T-helper 2 cell (primary cell): Measurements from ENCODE around the gene PPP1R1B.
"Not testable (repeated sequence)": the region's sequence is repeated elsewhere in the genome, so short reads cannot be mapped to it uniquely, and the experiment has no call there.

Experiments used
- DNase-seq, 5 experiments: peaks; one replicate each; pipeline versions ENCODE4 v3.0.0 to v3.0.0-alpha.2; 2012 to 2022
- total RNA-seq, 2 donors: gene quantifications; one replicate each; lab custom pipeline; 2026; lab: John Stamatoyannopoulos, UW

The PPP1R1B gene
- 0.07 to 0.31 reads per million in 2 donors for total RNA-seq

GRCh38 chr17:39626171-39627046 is at the start of gene PPP1R1B:
PPP1R1B (plus strand) TSS chr17:39626952; CDS start chr17:39627393, 441 bp downstream.
- no peak for DNase-seq

GRCh38 chr17:39578272-39578671 is 48.5 kb upstream of the PPP1R1B start:
- no peak for DNase-seq

DNA sequence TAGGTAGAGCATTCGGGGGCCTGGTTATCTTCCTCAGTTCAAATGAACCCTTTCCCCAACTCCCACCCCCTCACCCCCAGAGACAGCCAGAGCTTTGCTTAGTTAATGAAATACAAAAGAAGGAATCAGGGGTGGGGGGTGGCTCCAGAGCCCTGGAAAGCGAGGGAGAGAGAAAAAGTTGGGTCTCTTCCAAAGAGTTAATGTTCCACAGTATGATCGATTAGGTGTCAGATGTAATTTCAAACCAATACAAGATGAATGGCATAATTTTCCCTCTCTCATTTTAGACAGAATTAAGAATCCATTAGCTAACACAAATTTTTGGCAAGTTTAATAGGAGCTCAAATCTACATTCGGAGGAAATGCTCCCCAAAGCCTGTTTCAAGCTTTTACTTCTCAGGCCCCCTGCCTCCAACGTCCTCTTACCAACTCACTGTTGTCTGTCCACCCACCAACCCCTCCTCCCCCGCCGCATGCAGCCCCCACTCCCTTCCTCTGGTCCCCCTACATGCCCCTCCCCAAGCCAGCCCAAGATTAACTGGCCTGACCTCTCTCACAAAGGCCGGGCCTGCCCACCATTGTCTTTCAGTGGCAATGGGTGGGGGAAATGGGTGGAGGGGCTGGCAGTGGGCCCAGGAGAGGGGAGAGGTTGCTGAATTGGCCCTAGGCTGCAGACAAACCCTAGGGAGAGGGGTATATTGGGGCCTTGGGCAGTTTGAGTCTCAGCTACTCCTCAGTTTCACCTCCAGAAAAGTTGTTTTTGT is 47.3 kb upstream of the PPP1R1B start:
- DNase-seq: no peak

GRCh38 chr17:39580082-39580468 is 46.7 kb upstream of the PPP1R1B start:
- no peak for DNase-seq

GRCh38 chr17:39581071-39581758 is 45.5 kb upstream of the PPP1R1B start:
- no peak for DNase-seq

DNA sequence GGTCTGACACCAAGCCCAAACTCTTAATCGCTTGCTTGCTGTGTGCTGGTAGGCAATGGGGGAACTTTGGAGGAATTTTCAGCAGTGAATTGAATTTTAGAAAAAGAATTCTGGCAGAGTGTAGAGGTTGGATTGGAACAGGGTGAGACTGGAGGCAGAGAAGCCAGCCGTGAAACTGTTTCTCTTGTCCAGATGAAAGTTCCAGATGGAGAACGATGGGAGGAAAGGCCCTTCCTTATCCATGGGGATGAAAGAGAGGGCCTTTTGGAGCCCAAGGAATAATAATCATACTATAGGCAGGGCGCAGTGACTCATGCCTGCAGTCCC is 45.0 kb upstream of the PPP1R1B start:
- no peak for DNase-seq

DNA sequence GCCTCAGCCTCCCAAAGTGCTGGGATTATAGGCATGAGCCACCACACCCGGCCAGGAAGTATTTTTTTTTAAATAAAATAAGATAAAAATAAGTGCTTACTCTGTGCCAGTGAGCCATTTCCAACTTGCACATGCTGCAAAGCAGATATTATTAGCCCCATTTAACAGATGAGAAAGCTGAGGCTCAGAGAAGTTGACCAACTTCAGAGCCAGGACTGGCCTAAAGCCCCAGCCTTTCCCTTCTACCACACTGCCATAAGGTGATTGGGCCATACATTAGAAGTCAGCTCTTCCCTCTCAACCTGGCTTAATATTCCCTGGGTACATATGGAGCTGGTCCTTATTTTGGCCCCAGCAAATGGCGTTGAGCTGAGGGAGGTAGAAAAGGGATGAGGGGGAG is 44.1 kb upstream of the PPP1R1B start:
- no peak for DNase-seq

- DNase-seq: not testable (repeated sequence)
Observed at GRCh38 chr17:39590180-39590579, 36.6 kb upstream of the PPP1R1B start.

DNA sequence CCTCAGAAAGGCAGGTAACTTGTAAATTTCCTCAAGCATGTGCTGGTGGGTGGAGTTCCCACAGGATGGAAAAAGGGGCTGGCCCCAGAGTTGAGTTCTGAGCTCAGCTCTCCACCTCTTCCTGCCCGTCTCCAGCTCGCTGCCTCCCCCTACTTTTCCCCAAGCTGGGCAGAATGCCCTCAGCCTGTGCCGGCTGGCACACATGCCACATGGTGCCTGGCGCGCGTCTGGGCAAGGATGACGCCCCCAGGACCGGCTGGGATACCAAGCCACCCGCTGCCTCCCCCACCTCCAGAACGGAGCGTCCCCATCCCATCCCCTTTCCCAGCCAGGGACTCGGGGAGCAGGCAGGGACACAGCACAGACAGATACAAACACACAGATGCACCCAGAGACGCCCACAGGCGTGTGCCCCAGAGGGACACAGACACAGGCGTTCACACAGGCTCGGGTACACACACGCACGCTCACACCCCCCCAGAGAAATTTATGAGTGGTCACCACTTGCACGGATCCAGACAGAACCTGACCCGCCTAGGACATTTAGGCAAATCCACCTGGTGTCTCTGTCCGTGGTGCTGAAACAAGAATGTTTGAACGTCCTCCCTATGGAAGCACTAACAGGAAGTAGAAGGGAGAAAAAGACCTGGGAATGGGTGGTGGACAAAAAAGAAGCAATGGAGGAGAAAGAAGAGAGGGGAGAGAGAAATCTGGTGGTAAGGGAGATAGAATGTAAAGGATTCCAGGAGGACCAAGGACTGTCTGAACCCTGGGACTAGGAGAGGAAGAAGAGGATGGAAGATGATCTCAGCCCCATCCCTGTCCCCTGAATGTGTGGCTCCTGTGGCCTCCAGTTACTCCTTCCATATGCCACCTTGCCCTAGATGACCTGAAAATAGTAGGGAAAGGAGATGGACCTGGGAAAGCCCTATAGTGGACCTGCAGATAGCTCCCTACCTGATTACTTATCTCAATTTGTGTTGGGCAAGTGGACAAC is 34.5 kb upstream of the PPP1R1B start:
- DNase-seq: peak in 1 of 5 experiments; percentile 33

DNA sequence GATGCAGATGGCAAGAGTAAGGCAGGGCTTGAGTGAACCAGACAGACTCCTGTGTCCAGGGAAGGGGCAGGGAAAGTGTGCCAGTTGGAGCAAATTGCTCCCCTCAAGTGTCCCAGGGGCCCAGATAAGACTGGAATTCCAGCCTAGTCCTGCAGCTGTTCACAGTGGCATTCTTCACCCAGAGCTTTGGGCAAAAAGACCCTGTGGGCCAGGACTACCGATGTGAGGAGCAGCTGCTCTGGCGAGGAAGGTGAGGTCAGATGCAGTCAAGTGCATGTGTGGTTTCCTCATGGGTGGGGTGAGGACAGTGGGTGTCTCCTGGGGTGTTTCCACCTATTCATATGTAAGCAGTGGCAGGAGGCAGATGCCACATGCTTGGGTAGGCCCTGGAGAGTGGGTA is 33.4 kb upstream of the PPP1R1B start:
- no peak for DNase-seq

- no peak for DNase-seq
Observed at GRCh38 chr17:39595294-39595693, 31.5 kb upstream of the PPP1R1B start.

DNA sequence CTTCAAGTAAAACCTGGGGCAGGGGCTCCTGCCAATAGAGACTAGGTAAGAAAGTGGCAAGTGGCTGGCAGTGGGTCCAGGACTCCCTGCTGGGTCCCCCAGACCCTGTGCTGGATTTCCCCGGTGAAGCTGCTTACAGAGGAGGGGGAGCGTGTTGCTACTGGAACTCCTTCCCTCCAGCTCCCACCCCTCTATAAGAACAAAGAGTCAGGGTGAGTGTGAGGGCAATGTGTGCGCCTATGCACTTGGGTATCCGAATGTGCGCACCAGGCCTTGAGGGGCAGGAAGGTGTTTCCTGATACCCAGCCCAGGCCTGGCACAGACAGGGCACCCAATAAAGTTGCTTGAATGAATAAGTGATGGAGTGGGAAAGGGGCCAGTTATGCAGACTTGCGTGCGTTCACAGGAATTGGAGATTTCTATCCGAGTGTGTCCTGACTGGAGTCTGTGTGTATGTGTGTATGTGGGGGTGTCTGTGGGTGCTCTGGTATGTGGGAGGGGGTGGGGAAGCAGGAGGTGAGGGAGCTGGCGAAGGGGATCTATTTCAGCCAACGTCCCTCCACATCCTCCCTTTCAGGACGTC is 30.7 kb upstream of the PPP1R1B start:
- DNase-seq: no peak

- DNase-seq: no peak
Observed at GRCh38 chr17:39596543-39597267, 30.0 kb upstream of the PPP1R1B start.

DNA sequence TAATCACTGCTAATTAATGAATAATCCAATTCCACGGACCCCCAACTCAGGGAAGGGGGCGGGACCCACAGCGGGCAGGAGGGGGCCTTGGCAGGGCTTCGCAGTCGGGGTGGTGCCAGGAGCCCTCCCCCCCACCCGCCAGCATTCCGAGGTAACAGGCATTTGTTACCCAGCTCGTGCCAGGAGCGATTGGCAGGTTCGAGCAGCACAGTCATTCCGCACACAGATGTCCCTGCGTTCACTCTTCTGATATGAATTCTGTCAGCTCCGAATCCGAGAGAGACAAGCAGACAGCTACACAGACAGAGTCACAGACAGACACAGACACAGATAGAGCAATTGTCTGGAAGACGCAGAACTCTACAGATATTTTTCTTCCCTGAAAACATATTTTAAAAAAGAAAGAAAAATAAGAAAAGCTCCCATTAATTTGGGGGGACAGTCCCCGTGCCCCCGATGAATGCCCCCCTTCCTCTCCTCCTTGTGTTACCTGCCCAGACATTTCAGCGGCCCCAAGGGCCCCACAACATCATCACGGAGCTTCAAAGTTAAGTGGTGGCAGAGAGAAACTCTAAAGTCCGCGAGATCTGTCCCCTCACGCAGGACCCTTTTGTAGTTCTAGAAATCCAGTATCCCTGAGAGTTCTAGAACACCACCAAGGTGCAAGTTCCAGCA is 29.2 kb upstream of the PPP1R1B start:
- DNase-seq: no peak

GRCh38 chr17:39598047-39598481 is 28.7 kb upstream of the PPP1R1B start:
- DNase-seq: no peak

- no peak for DNase-seq
Observed at GRCh38 chr17:39598630-39599003, 28.1 kb upstream of the PPP1R1B start.

- no peak for DNase-seq
Observed at GRCh38 chr17:39599004-39599664, 27.6 kb upstream of the PPP1R1B start.

- DNase-seq: no peak
Observed at GRCh38 chr17:39599665-39600231, 27.0 kb upstream of the PPP1R1B start.

- DNase-seq: no peak
Observed at GRCh38 chr17:39600288-39600996, 26.3 kb upstream of the PPP1R1B start.
